ENCODE measurements around the gene NAGPA. TPM values are rescaled to one million over a fixed set of nuclear protein-coding genes. Genes with fewer than 3 reads are reported as not detected.

The NAGPA gene
- total and polyA plus RNA-seq, 2 of the 8 experiments (the other 6 are each of a cell fraction or from before 2014, with no cell fraction given) = 10.1 to 13.2 TPM

GRCh38 chr16:5032748-5033167, 977 bp downstream of the NAGPA start (continued):
- TF ChIP-seq E2F6 (IDR thresholded peaks at IDR 0.05) (no peak), CHD7 (IDR thresholded peaks at IDR 0.05; ENCODE audit: insufficient replicate concordance, low read length) (no peak), SRF (IDR thresholded peaks at IDR 0.05; ENCODE audit: low read depth, low read length) (no peak), CBX5 (IDR thresholded peaks at IDR 0.05; ENCODE audit: low read depth, low read length) (no peak)

Data from H1 (cell line).